ENCODE results near the gene CCL25. TPM values are rescaled to one million over a fixed set of nuclear protein-coding genes. Genes with fewer than 3 reads are reported as not detected.

CCL25 gene
- not detected for total RNA-seq

- no peak for DNase-seq (ENCODE audit: low spot score)
- no peak within 1 kb of the TSS for H3K4me3 ChIP-seq
- H3K4me1 ChIP-seq (replicated peaks) = no peaks in the 10 kb centered on the region
- H3K27me3 ChIP-seq (replicated peaks; ENCODE audit: insufficient read depth) = no peaks in the 10 kb centered on the region
- no peak for TF ChIP-seq POLR2A (IDR thresholded peaks at IDR 0.05)
- no peak for TF ChIP-seq CTCF (IDR thresholded peaks at IDR 0.05)
- no peak for TF ChIP-seq POLR2AphosphoS5 (IDR thresholded peaks at IDR 0.05)
- H3K36me3 ChIP-seq = no peaks in the 10 kb centered on the region
- 59% methylated on average over 7 of the region's 7 CpGs for WGBS
- intact Hi-C loops (cut with DNase I) = no loop called here
- no peaks in the 10 kb centered on the region for H3K9me3 ChIP-seq
- H3K27ac ChIP-seq = no peak within 1 kb of the TSS
Measured at GRCh38 chr19:8052464-8052859, at the start of gene CCL25. Gene CCL25, plus strand, starts transcription at chr19:8052760. Its CDS starts 290 bp downstream, at chr19:8053050.

- no peaks in the 10 kb centered on the region for H3K27me3 ChIP-seq (replicated peaks; ENCODE audit: insufficient read depth)
- TF ChIP-seq POLR2AphosphoS5 (IDR thresholded peaks at IDR 0.05) = no peak
- TF ChIP-seq POLR2A (IDR thresholded peaks at IDR 0.05) = no peak
- no peak for TF ChIP-seq CTCF (IDR thresholded peaks at IDR 0.05)
- peak overlapping the region; percentile 70 for H3K4me3 ChIP-seq
- WGBS = 65% methylated on average over 6 of the region's 6 CpGs
- H3K27ac ChIP-seq = no peak overlapping the region
- intact Hi-C loops (cut with DNase I) = loop anchor here (5.0 to 10.0 kb wide), 2 partner anchors 62 to 251 kb away; partner anchors contain the start of gene TIMM44
- H3K9me3 ChIP-seq = no peaks in the 10 kb centered on the region
- H3K36me3 ChIP-seq = no peaks in the 10 kb centered on the region
- peaks cover 19% of the 10 kb centered on the region for H3K4me1 ChIP-seq (replicated peaks)
- no peak for DNase-seq (ENCODE audit: low spot score)
Measured at GRCh38 chr19:8004001-8004400, 48.6 kb upstream of the CCL25 start.

GRCh38 chr19:8004723-8005513 lies 47.6 kb upstream of the CCL25 start:
- under 1% methylated on average over 60 of the region's 74 CpGs for WGBS
- Histone ChIP-seq H3K27ac (peak overlapping the region; percentile 64 to 69), H3K4me3 (peak overlapping the region; percentile 70), H3K36me3 (no peaks in the 10 kb centered on the region), H3K4me1 (replicated peaks) (peaks cover 19% of the 10 kb centered on the region), H3K9me3 (no peaks in the 10 kb centered on the region), H3K27me3 (replicated peaks; ENCODE audit: insufficient read depth) (no peaks in the 10 kb centered on the region)
- no peak for DNase-seq (ENCODE audit: low spot score)
- TF ChIP-seq POLR2AphosphoS5 (IDR thresholded peaks at IDR 0.05) (no peak), POLR2A (IDR thresholded peaks at IDR 0.05) (no peak), CTCF (IDR thresholded peaks at IDR 0.05) (no peak)
- intact Hi-C loops (cut with DNase I) = loop anchor here (5.0 to 10.0 kb wide), 2 partner anchors 63 to 250 kb away; partner anchors contain the start of gene TIMM44

- intact Hi-C loops (cut with DNase I) = loop anchor here (10.0 kb wide), 1 partner anchor 249 kb away; no protein-coding TSS in a partner anchor
- WGBS = under 1% methylated on average over 60 of the region's 98 CpGs
- peaks cover 19% of the 10 kb centered on the region for H3K4me1 ChIP-seq (replicated peaks)
- H3K27ac ChIP-seq = peak within 1 kb of the TSS; percentile 69 to 74
- H3K4me3 ChIP-seq = peak within 1 kb of the TSS; percentile 70
- H3K9me3 ChIP-seq = no peaks in the 10 kb centered on the region
- no peaks in the 10 kb centered on the region for H3K36me3 ChIP-seq
- TF ChIP-seq POLR2A (IDR thresholded peaks at IDR 0.05) (peak; percentile 32), CTCF (IDR thresholded peaks at IDR 0.05) (peak in 1 of 4 experiments; percentile 14), POLR2AphosphoS5 (IDR thresholded peaks at IDR 0.05) (no peak)
- H3K27me3 ChIP-seq (replicated peaks; ENCODE audit: insufficient read depth) = no peaks in the 10 kb centered on the region
- peak; percentile 86 for DNase-seq (ENCODE audit: low spot score)
Measured at GRCh38 chr19:8005534-8006256, 46.9 kb upstream of the CCL25 start, which contains the start of gene ELAVL1. Gene ELAVL1, minus strand, starts transcription at chr19:8005641. Its CDS starts 13,826 bp downstream, at chr19:7991815.

Data from prostate gland (tissue), 2 donors.